Activated naive CD8-positive, alpha-beta T cell (primary cell): ENCODE measurements around the gene FKBP1C.
"Not testable (repeated sequence)": the region's sequence is repeated elsewhere in the genome, so short reads cannot be mapped to it uniquely, and the experiment has no call there.

Experiments used
- H3K27ac Mint-ChIP-seq: one replicate; pipeline ENCODE4 v1.8.0; 2021; ENCODE audit warnings: mixed read lengths
- H3K27me3 Mint-ChIP-seq: one replicate; pipeline ENCODE4 v1.8.0; 2021; ENCODE audit warnings: mixed read lengths
- H3K36me3 Mint-ChIP-seq: one replicate; pipeline ENCODE4 v1.8.0; 2021; ENCODE audit warnings: mixed read lengths
- H3K4me1 Mint-ChIP-seq: one replicate; pipeline ENCODE4 v1.8.0; 2021; ENCODE audit warnings: low read depth, mixed read lengths
- H3K4me3 Mint-ChIP-seq: one replicate; pipeline ENCODE4 v1.8.0; 2021; ENCODE audit warnings: mild to moderate bottlenecking, mixed read lengths
- H3K9me3 Mint-ChIP-seq: one replicate; pipeline ENCODE4 v1.8.0; 2021; ENCODE audit warnings: low read depth, mixed read lengths

Gene FKBP1C

DNA sequence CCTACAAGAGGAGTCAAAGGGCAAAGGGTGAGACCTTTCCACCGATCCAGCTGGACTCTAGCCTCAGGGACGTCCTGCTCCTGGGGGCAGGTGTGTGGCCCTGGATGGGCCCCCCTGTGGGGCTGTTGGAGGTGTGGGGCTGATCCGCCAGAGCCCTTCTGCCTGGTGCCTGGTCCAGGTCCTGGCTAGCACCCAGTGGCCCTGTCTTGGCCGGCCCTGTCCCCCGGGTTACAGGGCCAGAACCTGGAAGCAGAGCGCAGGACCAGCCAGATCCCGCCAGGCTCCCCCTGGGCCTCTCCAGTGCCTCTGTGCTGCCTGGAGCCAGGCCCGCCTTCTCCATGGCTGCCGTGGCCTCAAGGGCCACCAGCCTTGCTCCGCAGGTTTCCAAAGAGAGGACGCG is 19.2 kb downstream of the FKBP1C start:
- H3K27ac Mint-ChIP-seq, H3K4me1 Mint-ChIP-seq, H3K36me3 Mint-ChIP-seq, H3K4me3 Mint-ChIP-seq, H3K9me3 Mint-ChIP-seq, H3K27me3 Mint-ChIP-seq: not testable (repeated sequence)

GRCh38 chr6:63236398-63236817 is 25.1 kb downstream of the FKBP1C start:
- no peak overlapping the region for H3K27ac Mint-ChIP-seq

GRCh38 chr6:63245420-63245819 is 34.2 kb downstream of the FKBP1C start:
- Mint-ChIP-seq H3K36me3 (no peaks in the 10 kb centered on the region), H3K9me3 (no peaks in the 10 kb centered on the region), H3K4me1 (no peaks in the 10 kb centered on the region), H3K27ac (no peak overlapping the region), H3K4me3 (no peak overlapping the region), H3K27me3 (peaks cover 2% of the 10 kb centered on the region)

More at GRCh38 chr6:63236398-63236817, 25.1 kb downstream of the FKBP1C start:
- Mint-ChIP-seq H3K9me3 (peaks cover 4% of the 10 kb centered on the region), H3K4me1 (no peaks in the 10 kb centered on the region), H3K27me3 (peaks cover 4% of the 10 kb centered on the region), H3K4me3 (no peak overlapping the region), H3K36me3 (no peaks in the 10 kb centered on the region)

GRCh38 chr6:63245909-63246308 is 34.6 kb downstream of the FKBP1C start:
- peaks cover 2% of the 10 kb centered on the region for H3K27me3 Mint-ChIP-seq
- H3K36me3 Mint-ChIP-seq, result no peaks in the 10 kb centered on the region
- H3K9me3 Mint-ChIP-seq, result no peaks in the 10 kb centered on the region
- no peak overlapping the region for H3K4me3 Mint-ChIP-seq
- H3K4me1 Mint-ChIP-seq, result no peaks in the 10 kb centered on the region
- no peak overlapping the region for H3K27ac Mint-ChIP-seq

DNA sequence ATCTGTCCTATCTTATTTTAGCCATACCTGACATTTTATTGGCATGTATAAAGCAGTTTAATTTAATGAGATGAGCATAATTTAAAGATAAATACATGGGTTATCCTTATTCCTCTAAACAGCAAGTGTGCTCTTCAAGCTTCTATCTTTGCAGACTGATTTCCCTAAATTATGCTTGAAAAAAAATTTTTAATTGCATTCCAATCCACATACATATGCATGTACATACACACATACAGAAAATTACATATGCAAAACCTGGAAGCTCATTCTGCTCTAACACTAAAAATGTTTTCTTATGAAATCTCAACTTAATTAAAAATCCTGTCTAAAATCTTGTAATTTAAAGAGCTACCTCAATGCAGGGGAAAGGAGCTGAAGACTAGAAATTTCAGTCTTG is 35.3 kb downstream of the FKBP1C start:
- Mint-ChIP-seq H3K9me3 (no peaks in the 10 kb centered on the region), H3K27ac (no peak overlapping the region), H3K27me3 (peaks cover 2% of the 10 kb centered on the region), H3K36me3 (no peaks in the 10 kb centered on the region), H3K4me1 (no peaks in the 10 kb centered on the region), H3K4me3 (no peak overlapping the region)

DNA sequence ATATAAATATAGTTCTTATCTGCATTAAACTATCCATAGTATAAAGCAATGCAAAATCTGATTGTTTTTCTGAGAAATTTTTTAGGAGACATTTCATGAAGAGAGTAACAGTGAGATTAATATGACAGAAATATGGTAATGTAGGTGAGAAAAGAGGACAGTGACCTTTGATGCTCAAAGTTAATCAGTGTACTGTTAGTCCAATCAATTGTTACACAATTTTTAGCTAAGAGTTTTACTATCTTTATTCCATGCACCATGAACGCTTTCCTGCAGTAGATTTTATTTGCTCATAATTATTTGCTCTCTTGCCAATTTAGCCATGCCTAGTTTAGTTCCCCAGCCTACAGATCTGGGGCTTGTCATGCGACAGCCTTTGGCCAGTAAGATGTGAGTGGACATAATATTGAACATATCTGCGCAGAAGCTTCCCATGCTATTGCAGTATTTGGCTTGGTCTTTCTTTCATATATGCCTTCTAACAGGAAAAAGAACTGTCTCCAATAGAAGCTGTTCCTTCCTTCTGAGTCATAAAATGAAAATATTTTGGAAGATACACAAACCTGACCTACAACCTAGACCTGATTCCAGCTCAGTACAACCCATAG is 38.7 kb downstream of the FKBP1C start:
- Mint-ChIP-seq H3K4me1 (no peaks in the 10 kb centered on the region), H3K27me3 (peaks cover 2% of the 10 kb centered on the region), H3K27ac (no peak overlapping the region), H3K9me3 (no peaks in the 10 kb centered on the region), H3K4me3 (no peak overlapping the region), H3K36me3 (no peaks in the 10 kb centered on the region)

- Mint-ChIP-seq H3K27ac (no peak overlapping the region), H3K4me3 (no peak overlapping the region), H3K9me3 (no peaks in the 10 kb centered on the region), H3K4me1 (no peaks in the 10 kb centered on the region), H3K27me3 (no peaks in the 10 kb centered on the region), H3K36me3 (no peaks in the 10 kb centered on the region)
Observed at GRCh38 chr6:63259153-63259552, 47.9 kb downstream of the FKBP1C start.

DNA sequence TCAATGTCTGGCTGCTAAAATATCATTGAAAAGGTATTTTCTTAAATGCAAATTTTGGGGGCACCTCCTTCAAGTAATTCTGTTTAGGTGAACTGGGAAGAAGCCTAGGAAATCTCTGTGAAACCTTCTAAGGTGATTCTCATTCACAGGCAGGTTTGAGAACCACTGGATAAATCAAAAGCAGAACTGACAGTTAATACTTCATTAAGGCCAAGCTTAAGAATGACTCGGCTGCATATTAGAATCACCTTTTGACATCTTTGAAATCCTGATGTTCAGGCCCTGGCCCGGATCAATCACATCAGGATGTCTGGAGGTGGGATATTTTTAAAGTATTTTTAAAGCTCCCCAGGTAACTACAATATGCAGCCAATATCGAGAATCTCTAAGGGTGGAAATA is 50.6 kb downstream of the FKBP1C start:
- no peak overlapping the region for H3K4me3 Mint-ChIP-seq
- H3K9me3 Mint-ChIP-seq, result no peaks in the 10 kb centered on the region
- no peak overlapping the region for H3K27ac Mint-ChIP-seq
- H3K4me1 Mint-ChIP-seq, result no peaks in the 10 kb centered on the region
- H3K36me3 Mint-ChIP-seq, result no peaks in the 10 kb centered on the region
- H3K27me3 Mint-ChIP-seq, result no peaks in the 10 kb centered on the region
